NCI-H345 (cell line): Measurements from ENCODE around the gene ZNHIT6.

Source experiments
- DNase-seq: peaks from one replicate; lab custom pipeline; 2025; lab: John Stamatoyannopoulos, UW

Gene ZNHIT6

DNA sequence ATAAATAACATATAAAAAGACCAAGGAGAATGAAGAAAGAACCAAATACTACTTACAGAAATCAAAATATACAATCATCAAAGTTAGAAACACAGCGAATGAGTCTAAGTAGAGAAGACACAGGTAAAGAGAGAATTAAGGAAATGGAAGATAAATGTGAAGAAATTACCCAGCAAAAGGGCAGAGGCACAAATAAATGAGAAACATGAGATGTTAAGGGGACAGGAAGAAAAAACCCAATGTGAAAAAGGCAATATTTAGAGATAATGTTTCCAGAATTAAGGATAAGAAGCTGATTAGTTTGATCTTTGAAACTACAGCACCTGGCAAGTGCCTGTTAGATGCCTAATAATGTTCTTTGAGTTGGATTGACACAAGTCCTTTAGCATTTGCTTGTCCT lies 86.8 kb downstream of the ZNHIT6 start:
- no peak for DNase-seq

DNA sequence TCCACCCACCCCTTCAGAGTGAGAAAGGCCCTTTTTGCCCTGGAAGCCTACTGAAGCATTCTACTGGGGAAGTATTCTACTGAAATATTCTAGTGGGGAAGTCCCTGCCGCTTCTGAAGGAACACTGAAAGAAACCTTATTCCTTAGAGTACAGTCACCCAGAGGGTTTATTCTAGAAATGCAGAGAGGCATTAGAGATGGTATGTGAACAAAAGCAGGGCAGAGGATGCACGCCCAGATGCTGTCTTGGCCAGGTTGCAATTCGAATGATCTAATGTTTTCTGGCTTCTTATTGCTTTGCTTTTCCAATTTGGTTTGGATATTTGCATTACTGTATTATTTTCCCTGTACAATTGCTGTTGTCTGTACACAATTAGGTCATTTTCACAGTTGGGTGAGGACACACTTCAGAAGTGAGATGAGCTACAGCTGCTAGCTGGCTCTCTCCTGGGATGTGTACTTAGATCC lies 90.6 kb downstream of the ZNHIT6 start:
- DNase-seq = peak; percentile 17

DNA sequence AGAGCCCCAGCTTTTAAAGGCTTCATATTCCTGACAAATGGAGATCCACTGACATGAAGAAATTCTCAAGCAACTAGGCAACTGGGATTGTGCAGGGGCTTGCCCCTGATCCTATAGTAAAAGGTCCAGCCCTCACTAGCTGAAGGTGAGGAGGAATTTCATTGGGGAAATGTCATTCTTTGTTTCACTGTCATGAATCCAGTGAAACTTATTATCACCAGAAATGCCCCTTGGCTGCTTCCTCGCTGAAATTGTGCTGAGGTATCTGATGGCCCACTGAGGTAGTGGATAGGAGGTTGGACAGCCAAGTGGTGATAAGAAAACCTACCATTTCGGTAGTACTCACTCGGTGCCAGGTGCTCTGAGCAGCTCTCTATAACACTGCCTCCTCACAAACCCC lies 91.5 kb downstream of the ZNHIT6 start:
- no peak for DNase-seq

DNA sequence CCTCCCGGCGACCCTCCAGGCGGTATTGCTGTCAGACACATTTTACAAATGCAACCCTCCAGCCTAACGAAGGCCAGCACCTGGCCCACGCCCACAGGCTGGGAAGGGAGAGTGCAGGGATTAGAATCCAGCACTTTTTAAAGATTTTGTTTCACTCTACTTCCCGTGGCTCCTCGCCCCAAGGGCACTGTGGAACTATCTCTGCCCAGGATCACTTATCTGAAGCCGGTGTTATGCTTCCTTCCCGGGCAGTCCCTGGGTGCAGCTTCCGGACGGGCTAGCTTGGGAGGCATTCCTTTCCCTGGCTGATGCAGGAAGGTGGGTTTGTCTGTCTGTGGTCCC lies 91.9 kb downstream of the ZNHIT6 start:
- DNase-seq = no peak

DNA sequence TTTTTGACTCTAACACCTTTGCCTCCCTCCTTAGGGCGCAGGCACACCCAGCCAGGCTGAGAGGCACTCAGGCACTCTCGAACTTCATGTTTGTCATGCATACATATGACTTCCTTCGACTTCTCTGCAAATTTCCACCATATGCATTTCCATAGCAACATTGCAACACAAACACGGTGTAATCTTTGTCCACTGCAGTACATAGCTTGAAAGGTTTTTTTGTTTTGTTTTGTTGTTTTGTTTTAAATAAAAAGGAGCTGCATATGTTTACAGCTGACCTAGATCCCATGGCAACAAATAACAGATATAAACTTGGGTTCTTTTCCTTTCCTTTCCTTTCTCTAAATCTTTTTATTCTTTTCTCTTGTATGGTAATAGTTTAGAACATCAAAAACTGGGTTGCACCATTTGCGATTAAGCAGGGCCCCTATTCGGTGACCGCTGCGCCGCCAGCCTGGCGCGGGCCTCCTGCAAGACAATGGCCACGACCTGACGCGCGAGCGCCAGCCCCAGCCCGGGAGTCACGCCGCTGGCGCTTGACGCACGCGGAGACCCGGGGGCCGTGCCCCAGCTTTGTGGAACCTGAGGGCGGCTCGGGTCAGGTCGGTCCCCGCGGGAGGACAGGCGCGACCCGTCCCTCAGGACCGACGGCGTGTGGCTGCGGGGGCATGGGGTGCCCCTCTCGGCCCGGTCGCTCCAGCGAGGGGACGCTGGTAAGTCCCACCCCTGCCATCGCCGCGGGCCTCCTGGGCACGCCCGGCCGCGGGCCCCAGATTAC lies 92.5 kb downstream of the ZNHIT6 start:
- DNase-seq = no peak

DNA sequence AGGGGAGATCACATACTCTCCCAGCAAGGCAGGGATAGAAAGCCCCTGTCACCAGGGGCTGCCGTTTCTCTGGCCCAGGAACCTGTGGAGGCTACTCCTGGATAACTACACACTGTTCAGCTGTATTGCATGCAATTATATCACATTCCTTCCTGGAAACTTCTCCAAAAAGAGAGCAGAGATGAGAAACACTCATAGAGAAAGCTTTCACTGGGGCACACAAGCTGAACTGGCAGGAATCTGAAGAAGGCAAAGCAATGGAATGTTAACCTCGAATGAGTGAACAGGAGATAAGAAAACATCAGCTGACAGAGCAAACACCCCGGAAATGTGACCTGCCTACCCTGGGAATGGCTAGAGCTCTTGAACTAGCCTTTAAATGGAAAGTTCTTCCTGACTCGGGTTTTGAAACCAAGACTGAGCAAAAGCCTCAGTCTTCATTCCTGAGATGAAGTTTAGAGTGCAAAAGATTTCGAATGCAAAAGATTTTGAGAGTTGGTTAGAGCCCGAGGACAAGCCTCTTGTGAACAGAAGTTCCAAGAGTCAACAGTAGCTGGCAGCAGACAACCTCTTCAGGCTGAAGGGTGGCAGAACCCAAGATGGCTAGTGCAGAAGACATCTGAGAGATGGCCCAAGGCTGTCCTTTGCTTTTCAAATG lies 95.4 kb downstream of the ZNHIT6 start:
- no peak for DNase-seq

DNA sequence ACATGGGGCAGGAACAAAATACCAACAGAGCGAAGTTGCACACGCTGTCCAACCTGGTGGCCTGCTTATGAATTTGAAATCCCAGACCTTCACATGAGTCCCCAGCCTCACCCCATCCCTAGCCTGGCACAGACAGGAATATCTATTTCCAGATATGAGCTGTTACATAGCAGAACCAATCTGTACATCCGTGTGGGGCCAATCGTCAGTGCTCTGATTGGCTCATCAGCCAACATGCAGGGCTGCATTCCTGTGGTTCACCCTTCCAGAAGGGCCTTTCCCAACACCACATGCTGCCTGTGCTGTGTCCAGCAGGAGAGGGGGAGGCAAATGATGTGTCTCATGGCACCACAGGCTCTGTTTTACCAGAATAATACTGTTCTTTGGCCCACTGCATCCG lies 96.4 kb downstream of the ZNHIT6 start:
- DNase-seq = no peak

DNA sequence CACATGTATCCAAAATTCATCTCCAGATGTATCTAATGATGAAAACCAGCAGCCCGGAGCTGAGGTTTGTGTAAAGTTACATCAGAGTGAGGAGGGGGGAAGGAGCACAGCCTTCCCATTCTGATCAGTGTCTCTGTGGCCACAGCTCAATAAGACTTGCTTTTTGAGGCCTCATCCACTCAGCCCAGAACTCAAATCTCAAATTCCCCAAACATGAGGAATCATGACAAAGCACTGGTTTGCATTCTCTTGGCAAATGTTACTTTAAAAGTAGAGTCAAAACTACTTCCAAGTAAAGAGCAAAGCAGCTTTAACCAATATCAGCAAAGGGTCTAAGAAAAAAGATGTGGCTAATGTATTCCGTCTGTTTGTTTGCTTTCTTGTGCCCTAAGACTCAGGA lies 96.8 kb downstream of the ZNHIT6 start:
- DNase-seq = no peak

DNA sequence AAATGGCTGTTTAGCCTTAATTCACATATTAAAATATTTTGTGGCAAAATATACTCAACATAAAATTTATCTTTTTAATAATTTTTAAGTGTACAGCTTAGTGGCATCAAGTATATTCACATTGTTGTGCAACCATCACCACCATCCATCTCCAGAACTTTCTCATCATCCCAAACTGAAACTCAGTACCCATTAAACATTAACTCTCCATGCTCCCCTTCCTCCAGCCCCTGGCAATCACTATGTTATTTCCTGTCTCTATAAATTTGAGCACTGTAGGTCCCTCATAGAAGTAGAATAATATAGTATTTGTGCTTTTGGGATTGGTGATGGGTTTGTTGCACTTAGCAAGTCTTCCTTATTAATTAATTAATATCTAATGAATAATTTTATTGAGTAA lies 98.3 kb downstream of the ZNHIT6 start:
- no peak for DNase-seq

DNA sequence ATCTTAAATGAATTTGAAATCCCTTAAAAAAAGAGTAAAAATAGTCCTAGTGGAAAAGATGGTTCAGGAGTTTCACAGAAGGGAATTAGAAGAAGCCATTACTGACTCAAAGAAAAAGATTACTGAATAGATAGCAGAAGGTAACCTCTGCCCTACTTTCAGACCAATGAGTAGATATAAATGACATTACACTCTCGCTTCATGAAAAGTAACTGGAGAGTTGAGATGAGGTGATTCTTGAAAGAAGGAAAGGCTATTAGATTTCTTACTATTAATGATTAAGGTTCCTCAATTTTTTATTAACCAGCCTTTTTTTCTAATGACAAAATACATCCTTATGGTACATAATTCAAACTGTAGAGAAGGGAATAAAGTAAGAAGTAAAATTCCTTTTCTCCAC lies 99.4 kb downstream of the ZNHIT6 start:
- DNase-seq = no peak

DNA sequence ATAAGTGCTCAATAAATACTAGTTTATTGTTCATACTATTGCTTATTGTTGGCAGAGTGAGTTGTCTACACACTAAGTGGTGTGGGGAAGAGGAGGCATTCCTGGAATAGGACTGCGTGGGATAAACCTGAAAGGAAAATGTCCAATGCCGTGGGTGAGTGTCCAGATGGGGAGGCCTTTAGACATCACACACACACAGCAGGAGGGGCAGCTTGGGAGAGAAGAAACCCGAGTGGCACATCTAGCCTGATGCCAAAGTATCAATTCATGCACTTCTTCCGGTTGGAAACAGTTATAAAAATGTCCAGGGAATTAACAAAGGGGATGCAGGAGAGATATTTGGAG lies 100.3 kb downstream of the ZNHIT6 start:
- no peak for DNase-seq

DNA sequence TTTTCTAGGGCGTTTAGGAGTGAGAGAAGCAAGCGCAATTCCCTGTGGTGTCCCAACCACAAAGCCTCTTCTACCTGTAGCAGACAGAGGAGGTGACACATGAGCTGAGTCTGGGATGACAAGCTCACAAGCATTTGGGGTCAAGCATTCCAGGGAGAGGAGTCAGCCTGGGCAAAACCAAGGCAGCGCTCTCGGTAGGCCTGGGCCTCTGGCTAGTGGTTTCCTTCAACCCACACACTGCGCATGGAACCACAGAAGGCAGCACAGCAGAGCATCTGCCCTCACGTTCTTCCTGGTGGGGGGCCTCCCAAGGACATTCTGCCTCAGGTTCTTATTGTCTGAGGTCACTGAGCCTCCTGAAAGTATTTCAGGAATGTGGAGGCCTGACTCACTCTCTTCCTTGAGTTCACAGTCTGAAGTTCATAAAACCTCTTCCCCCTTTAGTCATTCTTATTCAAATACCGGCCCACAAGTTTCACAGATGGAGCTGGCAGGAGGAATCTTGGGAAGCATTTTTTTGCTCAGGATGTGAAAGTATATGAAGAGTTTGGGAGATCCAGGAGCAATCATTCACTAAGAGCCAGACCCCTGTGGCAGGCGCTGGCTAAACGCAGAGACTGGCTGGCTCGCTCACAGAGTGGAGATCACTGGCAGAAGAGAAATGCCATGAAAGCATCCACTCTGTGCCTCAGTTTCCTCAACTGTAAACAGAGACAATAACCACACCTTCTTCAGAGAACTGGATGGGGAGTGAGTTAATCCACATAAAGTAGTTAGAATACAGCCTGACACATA lies 100.9 kb downstream of the ZNHIT6 start:
- DNase-seq = no peak

DNA sequence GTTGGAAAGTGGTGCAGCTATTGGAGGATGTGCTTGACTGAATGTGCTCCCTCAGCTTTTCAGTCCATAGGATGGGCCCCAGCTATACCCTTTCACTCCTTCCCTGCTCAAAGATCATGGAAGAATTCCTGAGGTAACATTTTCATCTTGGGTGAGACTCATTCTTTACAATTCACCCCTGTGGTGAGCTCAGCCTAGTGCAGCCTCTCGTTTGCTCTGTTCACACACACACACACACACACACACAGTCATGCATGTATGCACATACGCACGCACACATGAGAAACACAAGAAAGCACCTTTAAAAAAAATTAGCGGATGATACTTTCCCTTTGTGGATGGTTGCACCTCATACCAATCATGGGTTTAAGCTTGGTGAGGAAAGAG lies 101.8 kb downstream of the ZNHIT6 start:
- DNase-seq = no peak

DNA sequence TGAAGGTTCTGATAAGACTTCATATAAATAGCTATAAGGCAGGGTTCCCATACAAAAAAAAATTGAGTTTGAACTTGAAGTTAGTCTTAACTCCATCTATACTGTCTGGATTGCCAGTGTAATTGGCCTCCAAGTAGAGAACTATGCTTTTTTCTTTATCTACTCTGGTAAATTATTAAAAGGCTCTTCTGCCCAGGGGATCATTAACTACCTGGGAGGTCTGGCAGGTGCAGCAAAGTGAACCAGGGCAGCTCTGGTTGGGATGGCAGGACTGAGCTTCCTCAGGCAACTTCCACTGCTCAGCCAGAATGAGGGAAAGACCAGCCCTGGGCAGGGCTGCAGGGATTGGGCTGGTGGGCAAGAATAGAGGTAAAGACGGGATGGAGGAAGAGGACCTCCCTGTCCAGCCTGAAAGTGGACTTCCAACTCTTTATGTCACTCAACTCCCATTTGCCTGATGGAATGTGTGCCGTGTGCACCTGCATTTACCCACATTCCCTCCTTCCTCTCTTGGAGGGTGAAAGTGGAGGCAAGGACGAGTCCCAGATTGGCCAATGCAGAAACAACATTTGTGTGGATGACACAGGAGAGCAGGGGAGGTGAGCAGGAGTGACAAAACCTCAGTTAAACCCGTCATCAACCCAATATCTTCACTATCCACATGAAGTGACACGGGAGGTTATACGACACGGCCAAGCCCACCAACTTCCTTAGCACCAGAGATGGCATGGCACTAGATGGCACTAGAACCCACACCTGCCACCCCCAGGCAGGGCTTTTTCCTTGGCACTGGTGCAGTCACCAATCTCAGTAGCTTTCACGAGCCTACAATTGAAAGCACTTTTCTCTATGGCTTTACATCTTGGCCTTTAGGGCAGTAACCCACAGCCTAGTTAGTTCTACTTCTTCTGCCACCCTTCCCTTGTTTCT lies 102.5 kb downstream of the ZNHIT6 start:
- no peak for DNase-seq

DNA sequence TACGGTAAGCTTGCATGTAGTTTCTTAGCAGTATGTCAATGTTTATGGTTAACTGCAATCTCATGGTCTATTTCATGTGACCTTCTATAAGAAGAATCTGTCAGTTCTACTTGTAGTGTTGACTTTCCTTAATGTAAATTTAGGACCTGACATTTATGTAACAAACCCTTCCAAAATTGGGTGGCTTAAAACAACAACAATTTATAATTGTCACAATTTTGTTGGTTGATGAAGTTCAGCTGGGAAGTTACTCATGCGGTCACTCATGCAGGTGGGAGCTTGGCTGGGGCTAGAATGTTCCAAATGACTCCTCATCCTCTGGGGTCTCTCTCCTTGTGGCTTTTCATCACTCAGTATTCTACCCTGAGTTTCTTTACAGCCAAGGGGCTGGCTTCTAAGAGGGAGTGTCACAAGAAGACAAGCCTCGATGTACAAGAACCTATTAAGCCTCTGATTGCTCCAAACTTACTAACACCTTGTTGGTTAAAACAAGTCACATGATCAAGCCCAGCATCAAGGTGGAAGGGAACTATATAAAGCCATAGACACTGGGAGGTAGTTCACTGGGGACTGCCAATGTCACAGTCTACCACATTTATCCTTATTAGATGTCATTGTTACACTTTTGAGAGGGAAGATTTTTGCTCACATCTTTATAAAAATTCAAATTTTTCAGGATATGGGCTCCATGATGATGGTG lies 103.8 kb downstream of the ZNHIT6 start:
- no peak for DNase-seq

DNA sequence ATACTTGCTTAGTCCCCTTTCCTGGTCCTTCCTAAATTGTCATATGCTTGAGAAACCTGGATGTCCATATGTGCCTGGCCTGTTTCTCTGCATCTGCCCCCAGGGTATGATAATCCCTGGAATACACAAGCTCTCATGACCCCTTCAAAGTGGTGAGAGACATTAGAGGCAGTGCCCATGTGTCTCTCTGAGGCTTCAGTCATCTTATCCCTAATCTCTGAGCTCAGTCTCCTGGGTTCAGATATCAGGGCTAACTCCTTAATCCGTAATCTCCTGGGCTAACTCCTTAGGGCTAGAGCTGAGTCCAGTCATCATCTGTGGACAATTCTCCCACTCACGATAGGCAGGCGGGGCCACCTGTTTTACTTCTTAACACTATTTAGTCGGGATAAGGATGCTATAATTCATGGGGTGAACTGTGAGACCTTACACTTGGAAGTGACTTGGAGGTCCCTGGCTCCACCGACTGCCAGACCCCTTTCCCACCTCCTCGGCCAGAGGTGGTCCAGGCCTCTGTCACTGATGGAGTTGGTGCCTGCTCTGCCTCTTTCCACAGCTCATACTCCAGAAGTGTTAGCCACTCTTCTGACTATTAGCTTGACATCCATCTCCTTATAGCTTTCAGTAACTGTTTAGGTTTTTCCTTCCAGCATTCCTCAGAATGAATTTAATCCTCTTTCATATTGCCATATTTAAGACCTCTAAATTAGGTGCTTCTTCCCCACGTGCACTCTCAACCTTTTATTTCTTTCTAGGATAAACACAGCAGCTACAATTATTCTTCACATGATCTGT lies 105.0 kb downstream of the ZNHIT6 start:
- DNase-seq = no peak

DNA sequence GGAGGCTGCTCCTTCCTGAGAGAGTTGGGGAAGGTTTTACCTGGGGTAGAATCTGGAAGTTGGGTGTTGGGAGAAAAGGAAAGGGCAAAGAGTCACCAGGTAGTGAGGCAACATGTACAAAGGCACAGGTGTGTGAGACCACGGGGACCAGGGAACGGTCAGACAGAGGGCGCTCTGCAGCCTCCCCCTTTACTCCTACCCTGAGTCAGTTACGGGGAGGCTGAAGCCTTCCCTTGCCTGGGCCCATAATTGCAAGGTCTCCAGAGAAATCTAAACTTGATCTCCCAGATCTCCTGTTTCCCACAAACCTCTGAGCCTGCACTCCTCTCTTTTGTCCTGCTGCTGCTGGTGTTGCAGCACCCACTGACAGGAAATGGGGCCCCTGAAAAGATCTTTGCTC lies 105.7 kb downstream of the ZNHIT6 start:
- DNase-seq = no peak

DNA sequence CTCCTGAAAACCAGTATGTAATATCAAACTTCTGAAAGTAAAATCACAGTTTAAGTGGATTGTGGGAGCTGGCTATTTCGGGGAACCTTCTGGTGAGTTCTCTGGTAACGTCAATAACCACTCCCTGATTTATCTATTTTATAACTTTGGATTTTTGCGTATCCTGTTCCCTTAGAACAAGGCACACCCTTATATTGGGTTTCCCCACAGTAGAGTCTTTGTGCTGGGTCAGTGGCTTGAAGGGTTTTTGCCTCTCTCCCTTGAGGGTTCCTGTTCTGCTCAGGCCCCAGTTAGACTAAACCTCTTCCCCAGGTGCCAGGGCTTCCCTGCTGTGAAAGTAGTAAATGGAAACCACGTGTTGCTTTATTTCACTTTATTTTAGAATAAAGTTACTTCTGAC lies 106.3 kb downstream of the ZNHIT6 start:
- no peak for DNase-seq

DNA sequence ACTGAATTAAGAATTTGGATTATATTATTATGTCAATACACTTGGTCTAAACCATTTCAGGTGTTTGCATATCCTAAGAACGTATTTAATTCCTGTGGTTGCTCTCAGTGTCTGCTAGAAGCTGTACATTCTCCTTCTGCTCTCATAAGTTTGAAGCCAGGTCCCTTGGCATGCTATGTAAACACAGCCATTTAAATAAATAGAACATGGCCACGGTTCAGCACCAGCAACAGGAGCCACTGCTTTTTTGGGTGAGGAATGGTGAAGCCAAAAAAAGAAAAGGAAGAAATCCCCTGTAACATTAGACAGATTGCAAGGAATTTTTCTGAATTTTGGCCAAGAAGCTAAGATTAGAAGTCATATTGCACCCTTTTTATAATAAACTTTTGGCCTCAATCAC lies 108.6 kb downstream of the ZNHIT6 start:
- DNase-seq = no peak
